ENCODE data around the gene INVS.

GRCh38 chr9:100206899-100207298 is 107.9 kb downstream of the INVS start:
- no peak for TF ChIP-seq POLR2AphosphoS5 (IDR thresholded peaks at IDR 0.05)
- no peak for TF ChIP-seq CTCF (IDR thresholded peaks at IDR 0.05)
